ENCODE measurements around the gene FRMPD4.
"Not testable (repeated sequence)": the region's sequence is repeated elsewhere in the genome, so short reads cannot be mapped to it uniquely, and the experiment has no call there.

The FRMPD4 gene

DNA sequence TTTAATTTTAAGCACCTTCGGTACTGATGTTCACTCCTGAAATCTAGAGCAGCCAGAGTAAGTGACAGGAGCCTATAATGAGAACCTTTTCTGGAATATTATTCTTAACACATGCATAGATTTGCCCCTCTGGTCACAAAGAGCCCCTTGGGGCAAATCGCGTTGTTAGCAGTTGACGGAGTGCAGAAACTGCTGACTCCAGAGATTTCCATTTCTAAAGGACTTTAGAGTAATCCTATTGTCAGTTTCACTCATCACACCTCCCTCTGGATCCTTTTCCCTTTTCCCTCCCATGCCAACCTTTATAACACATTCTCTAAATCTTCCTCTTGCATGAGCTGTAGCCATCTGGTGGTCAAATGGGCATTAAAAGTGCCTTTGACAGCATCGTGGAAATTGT is 388.0 kb downstream of the FRMPD4 start:
- DNase-seq (ENCODE audit: low read depth in 2 of 2), result no peak

- not testable (repeated sequence) for DNase-seq (ENCODE audit: low read depth in 2 of 2)
These were observed 399.8 kb downstream of the FRMPD4 start for GRCh38 chrX:12538096-12538495.

DNA sequence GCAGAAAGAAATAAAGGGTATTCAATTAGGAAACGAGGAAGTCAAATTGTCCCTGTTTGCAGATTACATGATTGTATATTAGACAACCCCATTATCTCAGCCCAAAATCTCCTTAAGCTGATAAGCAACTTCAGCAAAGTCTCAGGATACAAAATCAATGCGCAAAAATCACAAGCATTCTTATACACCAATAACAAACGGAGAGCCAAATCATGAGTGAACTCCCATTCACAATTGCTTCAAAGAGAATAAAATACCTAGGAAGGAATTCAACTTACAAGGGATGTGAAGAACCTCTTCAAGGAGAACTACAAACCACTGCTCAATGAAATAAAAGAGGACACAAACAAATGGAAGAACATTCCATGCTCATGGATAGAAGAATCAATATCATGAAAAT is 404.0 kb downstream of the FRMPD4 start:
- not testable (repeated sequence) for DNase-seq (ENCODE audit: low read depth in 2 of 2)

DNA sequence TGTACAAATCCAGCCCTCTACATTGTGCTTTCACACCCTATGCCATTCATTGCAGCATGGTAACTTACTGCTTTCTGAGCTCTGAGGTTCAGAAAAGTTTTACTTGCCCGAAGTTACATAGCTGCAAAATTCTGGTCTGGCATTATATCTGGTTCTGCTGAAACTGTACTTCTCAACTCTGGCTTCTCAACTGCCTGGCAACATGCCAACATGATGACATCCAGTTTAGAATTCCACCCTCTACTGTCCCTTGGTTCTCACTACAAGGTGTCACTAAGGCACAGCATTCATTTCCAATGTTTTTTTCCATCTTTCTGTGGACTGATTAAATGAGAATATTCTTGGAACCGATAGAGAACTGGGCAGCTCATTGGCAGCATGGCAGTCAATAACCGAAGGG is 410.1 kb downstream of the FRMPD4 start:
- DNase-seq (ENCODE audit: low read depth in 2 of 2), result no peak

- no peak for DNase-seq (ENCODE audit: low read depth in 2 of 2)
These were observed 410.5 kb downstream of the FRMPD4 start for GRCh38 chrX:12548746-12549145.

DNA sequence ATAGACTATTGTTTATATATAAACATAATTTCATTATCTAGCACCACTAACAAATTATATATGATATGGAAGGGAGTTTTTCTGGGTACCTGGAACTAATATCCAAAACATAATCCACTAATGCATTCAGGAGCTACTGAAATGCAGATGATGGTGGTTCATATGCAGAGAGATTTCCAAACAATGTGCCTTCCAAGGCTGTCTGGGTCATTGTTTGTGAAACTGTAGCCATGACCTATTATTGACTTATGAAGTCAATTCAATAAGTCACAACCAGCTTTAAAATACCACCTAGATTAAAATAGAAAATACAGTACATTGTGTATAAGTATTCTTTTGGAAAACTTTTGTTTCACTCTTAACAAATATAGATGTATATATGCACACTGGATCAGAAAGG is 415.9 kb downstream of the FRMPD4 start:
- DNase-seq (ENCODE audit: low read depth in 2 of 2), result no peak

- no peak for DNase-seq (ENCODE audit: low read depth in 2 of 2)
These were observed 424.8 kb downstream of the FRMPD4 start for GRCh38 chrX:12563121-12563520.

GRCh38 chrX:12564221-12564620 is 425.9 kb downstream of the FRMPD4 start:
- DNase-seq (ENCODE audit: low read depth in 2 of 2), result no peak

- no peak for DNase-seq (ENCODE audit: low read depth in 2 of 2)
These were observed 429.6 kb downstream of the FRMPD4 start for GRCh38 chrX:12567857-12568256.

- DNase-seq (ENCODE audit: low read depth in 2 of 2), result no peak
These were observed 432.7 kb downstream of the FRMPD4 start for GRCh38 chrX:12570859-12571501.

DNA sequence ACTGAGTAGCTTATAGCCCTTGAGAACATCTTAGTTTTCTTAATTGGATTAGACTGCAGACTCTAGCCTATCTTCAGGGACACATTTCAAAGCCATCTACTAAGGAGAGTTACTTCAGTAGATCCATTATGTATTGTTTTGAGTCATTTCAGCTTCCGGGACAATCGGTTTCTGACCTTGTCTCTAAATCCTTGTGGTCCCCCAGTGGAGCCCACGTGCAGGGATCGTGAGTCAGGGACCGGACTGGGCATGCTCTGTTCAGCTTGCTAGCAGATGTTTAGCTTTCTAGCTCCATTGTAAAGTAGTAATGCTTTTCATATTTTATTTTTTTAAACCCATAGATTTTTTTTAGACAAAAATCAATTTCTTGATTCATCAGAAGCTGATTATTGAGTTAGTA is 441.0 kb downstream of the FRMPD4 start:
- DNase-seq (ENCODE audit: low read depth in 2 of 2), result no peak

DNA sequence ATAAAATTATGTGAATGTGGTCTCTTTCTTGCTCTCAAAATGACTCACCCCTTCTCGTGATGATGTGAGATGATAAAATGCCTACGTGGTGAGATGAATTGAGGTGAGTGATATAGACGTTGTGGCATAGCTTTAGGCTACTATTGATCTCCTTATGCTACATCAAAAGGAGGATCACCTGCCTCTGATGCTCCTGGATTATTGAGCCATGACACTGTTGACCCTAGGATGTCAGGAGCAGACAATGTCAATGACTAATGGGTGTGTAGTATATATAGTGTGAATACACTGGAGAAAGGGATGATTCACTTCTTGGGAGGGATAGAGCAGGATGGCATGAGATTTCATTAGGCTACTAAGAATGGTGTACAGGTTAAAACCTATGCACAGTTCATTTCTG is 442.3 kb downstream of the FRMPD4 start:
- DNase-seq (ENCODE audit: low read depth in 2 of 2), result no peak

DNA sequence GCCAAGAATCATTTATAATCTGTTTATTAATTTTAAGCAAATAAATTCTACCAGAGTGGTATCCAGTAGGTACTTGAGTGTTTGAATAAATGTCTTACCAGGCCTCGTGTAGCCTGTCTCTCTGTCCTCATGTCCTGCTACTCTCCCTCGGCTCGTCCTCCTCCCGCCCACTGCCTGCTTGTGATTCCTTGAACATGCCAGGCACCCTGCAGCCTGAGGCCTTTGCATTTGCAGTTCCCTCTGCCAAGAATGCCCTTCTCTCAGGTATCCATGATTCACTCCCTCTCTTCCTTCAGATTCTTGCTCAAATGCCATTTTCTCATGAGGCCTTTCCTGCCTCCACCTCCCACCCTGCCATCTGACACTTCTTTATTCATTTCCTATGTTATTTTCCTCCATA is 443.3 kb downstream of the FRMPD4 start:
- no peak for DNase-seq (ENCODE audit: low read depth in 2 of 2)

GRCh38 chrX:12582649-12583048 is 444.4 kb downstream of the FRMPD4 start:
- no peak for DNase-seq (ENCODE audit: low read depth in 2 of 2)

DNA sequence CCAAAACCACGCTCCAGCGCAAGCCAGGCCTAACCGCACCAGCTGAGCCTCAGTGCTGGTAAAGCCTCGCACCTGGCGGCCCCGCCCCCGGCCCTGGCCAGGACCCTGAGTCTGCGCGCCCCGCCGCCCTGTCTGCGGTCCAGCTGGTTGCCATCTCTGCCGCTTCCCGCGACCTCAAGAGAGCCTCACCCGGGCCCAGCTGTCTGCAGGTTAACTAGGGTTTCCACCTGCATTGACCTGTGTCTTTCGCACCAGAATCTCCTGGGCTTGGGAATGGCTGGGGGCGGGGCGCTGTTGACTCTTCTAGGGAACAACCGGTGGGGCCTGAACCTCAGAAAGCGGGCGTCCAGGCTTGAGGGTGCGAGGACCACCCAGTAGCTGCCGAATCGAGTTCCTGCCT is 445.3 kb downstream of the FRMPD4 start:
- no peak for DNase-seq (ENCODE audit: low read depth in 2 of 2)

- DNase-seq (ENCODE audit: low read depth in 2 of 2), result no peak
These were observed 457.4 kb downstream of the FRMPD4 start for GRCh38 chrX:12595720-12596119.

- DNase-seq (ENCODE audit: low read depth in 2 of 2), result no peak
These were observed 471.8 kb downstream of the FRMPD4 start for GRCh38 chrX:12610079-12610478.

- no peak for DNase-seq (ENCODE audit: low read depth in 2 of 2)
These were observed 473.2 kb downstream of the FRMPD4 start for GRCh38 chrX:12611471-12611870.

- DNase-seq (ENCODE audit: low read depth in 2 of 2), result no peak
These were observed 476.0 kb downstream of the FRMPD4 start for GRCh38 chrX:12614266-12614665.

GRCh38 chrX:12615061-12615460 is 476.8 kb downstream of the FRMPD4 start:
- no peak for DNase-seq (ENCODE audit: low read depth in 2 of 2)

GRCh38 chrX:12617241-12617640 is 479.0 kb downstream of the FRMPD4 start:
- DNase-seq (ENCODE audit: low read depth in 2 of 2), result no peak

- no peak for DNase-seq (ENCODE audit: low read depth in 2 of 2)
These were observed 509.0 kb downstream of the FRMPD4 start for GRCh38 chrX:12647230-12647629.

- DNase-seq (ENCODE audit: low read depth in 2 of 2), result no peak
These were observed 510.7 kb downstream of the FRMPD4 start for GRCh38 chrX:12648995-12649394.

DNA sequence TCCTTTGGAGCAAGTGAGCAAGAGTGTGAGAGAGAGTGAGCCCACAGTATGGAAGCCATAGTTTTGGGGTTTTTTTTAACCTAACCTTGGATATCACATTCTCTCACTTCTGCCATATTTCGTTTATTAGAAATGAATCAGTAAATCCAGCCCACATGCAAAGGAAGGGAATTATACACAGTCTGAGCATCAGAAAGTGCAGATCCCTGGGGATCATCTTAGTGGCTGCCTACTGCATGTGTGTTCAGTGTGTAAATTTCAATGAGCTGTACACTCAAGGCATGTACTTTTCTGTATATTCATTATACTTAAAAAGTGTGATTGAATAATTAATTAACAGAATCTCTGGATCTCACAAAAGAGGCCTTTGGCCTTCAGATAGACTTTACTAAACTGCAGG is 519.2 kb downstream of the FRMPD4 start:
- no peak for DNase-seq (ENCODE audit: low read depth in 2 of 2)

All from activated CD4-positive, alpha-beta T cell treated with anti-CD3 and anti-CD28 coated beads for 24 hours (primary cell).